ENCODE data around the gene OGFOD1.

DNA sequence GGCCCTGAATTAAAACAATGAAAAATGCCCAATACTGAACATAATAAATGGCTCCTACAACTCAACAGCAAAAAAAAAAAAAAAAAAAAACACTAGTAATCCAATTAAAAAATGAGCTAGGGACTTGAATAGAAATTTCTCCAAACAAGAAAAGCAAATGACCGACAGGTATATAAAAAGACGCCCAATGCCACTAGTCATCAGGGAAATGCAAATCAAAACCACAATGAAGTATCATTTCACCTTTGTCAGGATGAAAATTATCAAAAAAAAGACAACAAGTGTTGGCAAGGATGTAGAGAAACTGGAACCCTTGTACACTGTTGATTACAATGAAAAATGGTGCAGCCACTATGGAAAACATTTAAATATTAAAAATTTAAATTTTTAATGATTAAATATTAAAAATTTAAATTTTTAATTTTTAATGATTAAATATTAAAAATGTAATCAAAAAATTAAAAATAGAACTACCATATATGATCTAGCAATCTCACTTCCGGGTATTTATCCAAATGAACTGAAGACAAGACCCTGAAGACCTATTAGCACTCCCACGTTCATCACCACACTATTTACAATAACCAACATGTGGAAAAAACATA, 40.4 kb downstream of the OGFOD1 start:
- TF ChIP-seq GLIS3 (CRISPR knock-in tag; IDR thresholded peaks at IDR 0.05) (no peak), ZFP30 (CRISPR knock-in tag; IDR thresholded peaks at IDR 0.05) (no peak), ARNTL (CRISPR knock-in tag; IDR thresholded peaks at IDR 0.05; ENCODE audit: borderline replicate concordance, low read depth) (no peak), OSR1 (CRISPR knock-in tag; IDR thresholded peaks at IDR 0.05) (no peak), ZFP3 (CRISPR knock-in tag; IDR thresholded peaks at IDR 0.05) (no peak), ZNF70 (CRISPR knock-in tag; IDR thresholded peaks at IDR 0.05) (no peak)
- TF ChIP-seq, protein P1, sequence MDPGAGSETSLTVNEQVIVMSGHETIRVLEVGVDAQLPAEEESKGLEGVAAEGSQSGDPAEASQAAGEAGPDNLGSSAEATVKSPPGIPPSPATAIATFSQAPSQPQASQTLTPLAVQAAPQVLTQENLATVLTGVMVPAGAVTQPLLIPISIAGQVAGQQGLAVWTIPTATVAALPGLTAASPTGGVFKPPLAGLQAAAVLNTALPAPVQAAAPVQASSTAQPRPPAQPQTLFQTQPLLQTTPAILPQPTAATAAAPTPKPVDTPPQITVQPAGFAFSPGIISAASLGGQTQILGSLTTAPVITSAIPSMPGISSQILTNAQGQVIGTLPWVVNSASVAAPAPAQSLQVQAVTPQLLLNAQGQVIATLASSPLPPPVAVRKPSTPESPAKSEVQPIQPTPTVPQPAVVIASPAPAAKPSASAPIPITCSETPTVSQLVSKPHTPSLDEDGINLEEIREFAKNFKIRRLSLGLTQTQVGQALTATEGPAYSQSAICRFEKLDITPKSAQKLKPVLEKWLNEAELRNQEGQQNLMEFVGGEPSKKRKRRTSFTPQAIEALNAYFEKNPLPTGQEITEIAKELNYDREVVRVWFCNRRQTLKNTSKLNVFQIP (CRISPR knock-in tag; IDR thresholded peaks at IDR 0.05; ENCODE audit: borderline replicate concordance, low read depth) = no peak
